Measurements from ENCODE around the gene IRF2BPL.
A peak's percentile ranks its signal among the peaks of the same experiment; 100 is the strongest.

Gene IRF2BPL

DNA sequence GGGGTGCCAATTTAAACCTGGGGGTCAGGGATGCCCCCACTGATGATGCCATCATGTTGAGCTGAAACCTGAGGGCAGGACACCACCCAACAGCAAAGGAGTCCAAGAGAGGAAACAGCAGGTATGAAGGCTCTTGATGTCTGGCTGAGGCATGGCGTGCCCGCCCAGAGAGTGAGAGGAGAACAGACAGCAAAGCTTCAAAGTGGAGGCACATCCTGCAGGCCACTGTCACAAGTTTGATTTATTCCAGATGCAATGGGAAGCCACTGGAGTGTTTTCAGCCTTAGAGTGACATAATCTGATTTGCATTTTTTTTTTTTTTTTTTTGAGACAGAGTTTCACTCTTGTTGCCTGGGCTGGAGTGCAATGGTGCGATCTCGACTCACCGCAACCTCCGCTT, 34.8 kb downstream of the IRF2BPL start:
- Mint-ChIP-seq H3K4me3 (no peak overlapping the region), H3K36me3 (no peaks in the 10 kb centered on the region), H3K4me1 (peaks cover 15% of the 10 kb centered on the region), H3K9me3 (no peaks in the 10 kb centered on the region), H3K27ac (no peak overlapping the region), H3K27me3 (peaks cover 34% of the 10 kb centered on the region)
- CTCF ChIA-PET, result interaction anchor here (1.4 kb wide), 1 partner anchor 81 kb away, joined by 3 read pairs; no protein-coding TSS in a partner anchor
- DNase-seq, result no peak

DNA sequence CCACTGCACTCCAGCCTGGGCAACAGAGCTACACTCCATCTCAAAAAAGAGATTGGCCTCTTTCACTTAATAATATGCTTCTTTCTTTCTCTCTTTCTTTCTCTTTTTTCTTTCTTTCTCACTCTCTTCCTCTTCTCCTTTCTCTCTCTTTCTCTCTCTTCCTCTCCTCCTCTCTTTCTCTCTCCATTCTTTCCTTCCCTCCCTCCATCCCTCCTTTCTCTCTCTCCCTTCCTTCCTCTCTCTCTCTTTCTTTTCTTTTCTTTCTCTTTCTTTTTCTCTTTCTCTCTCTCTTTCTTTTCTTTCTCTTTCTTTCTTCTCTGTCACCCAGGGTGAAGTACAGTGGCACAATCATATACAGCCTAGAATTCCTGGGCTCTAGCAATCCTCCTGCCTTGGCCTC, 38.4 kb downstream of the IRF2BPL start:
- H3K27me3 Mint-ChIP-seq, result peaks cover 6% of the 10 kb centered on the region
- no peaks in the 10 kb centered on the region for H3K36me3 Mint-ChIP-seq
- CTCF ChIA-PET, result no interaction called here
- peaks cover 23% of the 10 kb centered on the region for H3K4me1 Mint-ChIP-seq
- H3K27ac Mint-ChIP-seq, result no peak overlapping the region
- no peaks in the 10 kb centered on the region for H3K9me3 Mint-ChIP-seq
- H3K4me3 Mint-ChIP-seq, result no peak overlapping the region
- no peak for DNase-seq

DNA sequence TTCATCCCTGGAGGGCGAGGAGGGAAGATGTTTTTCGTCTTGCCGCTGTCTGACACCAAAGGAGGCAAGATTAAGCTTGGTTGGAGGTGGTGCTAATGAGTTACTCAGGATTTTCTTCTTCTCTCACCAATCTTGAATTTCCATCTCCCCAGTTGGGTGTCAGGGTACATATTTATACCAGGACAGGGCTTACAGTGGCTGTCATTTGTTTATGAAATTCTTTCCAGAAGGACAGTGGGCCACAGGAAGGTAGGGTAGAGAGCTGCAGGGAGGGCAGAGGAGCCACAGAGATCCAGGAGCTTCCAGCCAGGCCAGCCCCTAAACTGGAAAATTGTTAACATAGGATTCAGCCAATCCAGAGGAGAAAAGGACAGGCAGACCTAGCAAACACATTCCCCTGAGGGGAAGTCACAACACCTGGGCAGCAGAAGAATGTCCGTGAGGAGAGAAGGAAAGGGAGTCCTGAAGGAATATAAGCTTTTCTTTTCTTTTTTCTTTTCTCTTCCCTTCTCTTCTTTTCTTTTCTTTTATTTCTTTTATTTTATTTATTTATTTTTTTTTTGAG, 40.5 kb downstream of the IRF2BPL start:
- DNase-seq, result no peak
- Mint-ChIP-seq H3K4me3 (no peak overlapping the region), H3K27ac (no peak overlapping the region), H3K36me3 (no peaks in the 10 kb centered on the region), H3K27me3 (peaks cover 11% of the 10 kb centered on the region), H3K4me1 (peaks cover 14% of the 10 kb centered on the region), H3K9me3 (no peaks in the 10 kb centered on the region)
- CTCF ChIA-PET, result interaction anchor here (1.0 to 1.3 kb wide), 2 partner anchors 12 to 113 kb away, joined by 3 read pairs; no protein-coding TSS in a partner anchor

DNA sequence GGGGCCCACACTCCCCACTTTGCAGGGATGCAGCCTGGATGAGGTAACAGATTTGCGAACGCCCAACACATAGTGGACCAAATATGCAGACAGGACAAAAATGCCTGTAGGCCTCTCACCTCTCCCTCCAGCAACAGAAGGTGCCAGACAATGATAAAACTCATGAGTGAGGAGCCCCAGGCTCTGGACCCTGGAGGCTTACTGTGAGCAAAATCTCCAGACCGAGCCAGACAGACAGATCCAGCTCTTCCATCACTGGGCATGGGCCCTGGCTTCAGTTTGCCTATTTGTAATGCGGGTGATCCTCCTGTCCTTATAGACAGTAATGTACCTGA, 42.3 kb downstream of the IRF2BPL start:
- H3K4me3 Mint-ChIP-seq, result no peak overlapping the region
- peaks cover 9% of the 10 kb centered on the region for H3K9me3 Mint-ChIP-seq
- H3K36me3 Mint-ChIP-seq, result peaks cover 6% of the 10 kb centered on the region
- no peak for DNase-seq
- peaks cover 16% of the 10 kb centered on the region for H3K27me3 Mint-ChIP-seq
- peaks cover 14% of the 10 kb centered on the region for H3K4me1 Mint-ChIP-seq
- CTCF ChIA-PET, result interaction anchor here (1.8 kb wide), 1 partner anchor 67 kb away, joined by 6 read pairs; no protein-coding TSS in a partner anchor
- peak overlapping the region; percentile 67 for H3K27ac Mint-ChIP-seq

DNA sequence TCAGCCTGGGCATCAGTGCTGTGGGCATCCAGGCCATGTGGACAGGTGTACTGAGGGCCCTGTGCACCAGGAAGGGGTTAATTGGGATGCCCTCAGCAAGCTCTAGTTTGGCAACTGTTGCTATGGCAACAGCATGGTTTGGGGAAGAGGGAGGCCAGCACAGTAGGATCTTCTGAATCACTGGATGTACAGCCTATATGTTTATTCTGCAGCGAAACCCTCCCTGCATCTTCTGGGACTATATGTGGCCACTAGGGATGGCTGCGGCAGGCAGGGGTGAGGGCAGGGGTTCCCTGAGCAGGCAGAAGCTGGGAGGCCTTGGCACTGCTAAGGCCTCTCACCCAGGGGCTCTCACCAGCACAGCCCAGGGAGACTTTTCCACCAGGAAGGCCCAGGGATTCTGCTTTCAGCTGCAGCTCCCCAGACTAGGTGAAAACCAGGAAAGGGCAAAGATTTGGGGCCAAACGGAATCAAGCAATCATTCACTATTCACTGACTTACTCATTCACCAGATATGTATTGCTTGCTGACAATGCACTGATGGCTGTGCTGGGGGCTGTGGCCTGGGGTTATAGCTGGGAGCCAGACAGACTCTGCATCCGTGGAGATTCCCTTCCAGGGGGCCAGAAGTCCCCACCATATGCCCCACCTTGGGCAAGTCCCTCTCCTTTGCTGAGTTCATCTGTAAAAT, 42.8 kb downstream of the IRF2BPL start:
- Mint-ChIP-seq H3K4me3 (no peak overlapping the region), H3K4me1 (peaks cover 14% of the 10 kb centered on the region), H3K36me3 (peaks cover 7% of the 10 kb centered on the region), H3K27ac (no peak overlapping the region), H3K27me3 (peaks cover 16% of the 10 kb centered on the region), H3K9me3 (peaks cover 11% of the 10 kb centered on the region)
- no peak for DNase-seq
- CTCF ChIA-PET, result interaction anchor here (1.0 to 1.8 kb wide), 2 partner anchors 17 to 68 kb away, joined by 3 to 6 read pairs; no protein-coding TSS in a partner anchor

DNA sequence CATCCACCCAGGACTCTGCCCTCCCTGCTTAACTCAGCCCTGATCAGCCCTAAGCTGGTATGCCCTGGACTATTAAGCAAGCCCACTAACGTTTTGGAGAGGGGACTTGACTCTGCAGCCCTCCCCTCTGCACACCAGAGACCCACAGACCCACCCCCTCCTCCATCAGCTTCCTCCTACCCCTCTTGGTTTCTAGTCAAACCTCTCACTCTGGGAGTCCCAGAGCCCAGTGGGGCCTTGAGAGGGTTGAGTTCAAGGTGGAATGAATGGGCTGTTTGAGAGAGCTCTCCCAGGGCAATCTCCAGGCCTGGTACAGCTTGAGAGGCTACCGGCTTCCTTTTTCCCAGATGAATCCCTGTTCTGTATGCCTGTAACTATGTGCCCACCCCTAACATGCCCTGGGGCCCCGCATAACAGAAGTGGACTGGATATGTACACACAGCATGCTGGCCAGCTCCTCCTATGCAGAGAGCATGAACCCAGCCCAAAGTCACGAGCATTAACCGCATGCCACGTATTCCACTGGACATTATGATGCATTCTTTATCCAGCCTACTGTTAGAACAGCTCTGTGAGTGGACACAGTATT, 43.6 kb downstream of the IRF2BPL start:
- Mint-ChIP-seq H3K27ac (no peak overlapping the region), H3K9me3 (peaks cover 11% of the 10 kb centered on the region), H3K4me1 (peaks cover 14% of the 10 kb centered on the region), H3K27me3 (peaks cover 11% of the 10 kb centered on the region), H3K4me3 (no peak overlapping the region), H3K36me3 (peaks cover 7% of the 10 kb centered on the region)
- DNase-seq, result no peak
- CTCF ChIA-PET, result interaction anchor here (1.0 to 1.8 kb wide), 2 partner anchors 18 to 68 kb away, joined by 3 to 6 read pairs; no protein-coding TSS in a partner anchor

DNA sequence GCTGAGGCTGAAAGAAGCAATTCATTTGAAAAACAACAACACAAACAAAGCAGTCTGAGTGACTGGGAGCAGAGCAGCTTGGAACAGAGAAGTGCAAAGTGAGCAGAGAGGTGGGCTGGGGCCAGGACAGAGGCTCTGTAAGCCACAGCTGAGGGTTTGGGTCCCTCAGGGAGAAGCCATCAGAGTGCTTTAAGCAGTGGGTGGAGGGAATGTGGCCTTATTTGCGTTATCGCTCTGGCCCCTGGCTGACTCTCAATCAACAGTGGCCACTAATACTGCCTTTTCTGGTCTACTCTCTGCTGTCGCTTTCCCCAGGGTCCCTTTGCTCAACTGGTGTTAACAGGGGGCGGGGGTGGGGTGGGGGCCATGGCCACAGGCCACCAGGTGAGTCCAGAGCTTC, 44.2 kb downstream of the IRF2BPL start:
- no peak for DNase-seq
- Mint-ChIP-seq H3K9me3 (peaks cover 11% of the 10 kb centered on the region), H3K27ac (no peak overlapping the region), H3K4me3 (no peak overlapping the region), H3K4me1 (peaks cover 14% of the 10 kb centered on the region), H3K27me3 (peaks cover 10% of the 10 kb centered on the region), H3K36me3 (peaks cover 7% of the 10 kb centered on the region)
- CTCF ChIA-PET, result no interaction called here

DNA sequence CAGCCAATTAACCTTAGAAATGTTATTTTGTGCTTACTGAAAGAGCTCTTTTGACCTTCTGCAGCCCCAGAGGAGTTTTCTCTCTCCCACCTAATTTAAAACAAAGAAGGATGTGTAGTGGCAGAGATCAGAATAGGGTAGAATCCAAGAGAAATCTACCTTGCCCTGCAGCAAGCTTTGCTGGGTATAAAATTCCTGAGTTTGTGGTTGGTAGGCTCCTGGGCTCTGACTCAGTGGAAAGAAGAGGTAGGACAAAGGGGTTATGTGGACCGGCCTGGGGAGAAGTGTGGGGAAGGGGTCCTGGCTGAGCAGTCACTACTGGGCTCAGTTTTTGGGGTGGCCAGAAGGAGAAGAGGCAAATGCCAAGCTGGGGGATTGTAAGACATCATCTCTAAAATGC, 46.8 kb downstream of the IRF2BPL start:
- Mint-ChIP-seq H3K4me1 (peaks cover 25% of the 10 kb centered on the region), H3K4me3 (no peak overlapping the region), H3K9me3 (peaks cover 11% of the 10 kb centered on the region), H3K27ac (no peak overlapping the region), H3K27me3 (peaks cover 10% of the 10 kb centered on the region), H3K36me3 (peaks cover 7% of the 10 kb centered on the region)
- CTCF ChIA-PET, result interaction anchor here (1.7 kb wide), 1 partner anchor 87 kb away, joined by 3 read pairs; no protein-coding TSS in a partner anchor
- DNase-seq, result no peak

DNA sequence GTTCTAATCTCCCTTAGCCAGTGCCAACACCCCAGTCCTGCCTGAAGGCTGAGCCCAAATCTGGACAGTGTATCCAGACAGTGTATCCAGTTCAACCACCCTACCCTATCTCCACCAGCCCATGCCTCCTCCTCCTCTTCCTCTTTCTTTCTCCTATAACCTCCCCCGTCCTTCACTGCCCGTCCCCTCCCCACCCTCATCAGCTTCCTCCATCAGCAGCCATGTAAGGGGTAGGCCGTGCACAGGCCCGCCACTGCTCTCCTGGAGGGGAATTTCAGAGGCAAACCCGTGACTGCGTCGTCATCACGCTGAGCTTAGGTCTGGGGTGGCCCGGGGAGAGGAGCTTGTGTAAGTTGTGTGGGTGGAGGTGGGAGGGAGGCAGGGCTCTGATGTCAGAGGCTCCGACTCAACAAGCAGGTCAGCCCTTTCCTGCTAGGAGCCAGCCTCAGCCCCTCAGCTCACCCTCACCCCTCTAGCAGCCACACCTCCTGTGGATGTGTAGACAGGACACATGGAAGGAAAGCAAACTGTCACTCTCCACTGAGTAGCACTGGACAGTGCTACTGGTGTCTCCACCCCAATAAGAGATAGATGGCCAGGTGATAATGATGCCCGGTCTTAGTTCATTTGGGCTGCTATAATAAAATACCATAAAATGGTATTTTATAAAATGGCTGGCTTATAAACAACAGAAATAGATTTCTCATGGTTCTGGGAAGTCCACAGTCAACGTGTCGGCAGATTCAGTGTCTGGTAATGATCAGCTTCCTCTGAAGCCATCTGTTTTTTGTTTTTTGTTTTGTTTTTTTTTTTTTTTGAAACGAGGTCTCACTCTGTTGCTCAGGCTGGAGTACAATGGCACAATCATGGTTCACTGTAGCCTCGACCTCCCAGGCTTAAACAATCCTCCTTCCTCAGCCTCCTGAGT, 50.5 kb downstream of the IRF2BPL start:
- DNase-seq, result peak; percentile 83
- Mint-ChIP-seq H3K27me3 (peaks cover 5% of the 10 kb centered on the region), H3K4me3 (no peak overlapping the region), H3K9me3 (peaks cover 11% of the 10 kb centered on the region), H3K27ac (peak overlapping the region; percentile 83), H3K36me3 (peaks cover 7% of the 10 kb centered on the region), H3K4me1 (peaks cover 21% of the 10 kb centered on the region)
- CTCF ChIA-PET, result interaction anchor here (1.0 to 2.2 kb wide), 3 partner anchors 64 to 75 kb away, joined by 3 to 8 read pairs (median 5); no protein-coding TSS in a partner anchor

DNA sequence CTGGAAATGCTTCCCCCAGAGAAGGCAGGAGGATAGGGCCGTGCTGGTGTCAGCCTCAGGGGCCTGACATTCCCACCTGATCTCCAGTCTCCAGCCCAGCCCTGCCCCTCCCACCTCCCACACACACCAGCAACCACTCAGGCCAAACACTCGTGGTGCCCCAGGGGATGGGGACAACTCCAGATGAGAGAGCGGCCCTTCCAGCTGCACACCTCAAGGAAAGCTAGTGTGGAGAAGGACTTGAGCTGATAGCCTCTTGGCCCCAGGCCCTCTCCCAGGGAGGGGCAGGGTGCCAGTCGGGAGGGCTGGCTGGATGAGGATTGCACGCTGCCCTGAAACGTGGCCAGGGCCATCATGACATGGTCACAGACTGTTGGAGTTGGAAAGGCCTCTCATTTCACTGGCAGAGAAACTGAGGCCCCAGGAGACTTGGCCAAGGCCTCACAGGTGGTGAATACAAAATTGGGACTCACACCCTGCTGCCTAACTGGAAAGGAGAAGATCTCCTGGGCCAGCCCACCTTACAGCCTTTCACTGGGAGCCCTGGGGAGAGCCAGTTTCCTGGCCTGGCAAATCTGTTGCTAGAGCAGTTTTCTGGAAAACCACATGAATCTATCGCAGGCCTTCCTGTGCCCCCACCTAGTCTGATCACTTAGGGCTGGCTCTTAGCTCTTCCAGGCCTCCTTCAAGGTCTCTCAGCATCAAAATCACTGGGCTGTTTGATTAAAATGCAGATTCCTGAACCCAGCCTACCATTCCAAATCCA, 52.1 kb downstream of the IRF2BPL start:
- no peak overlapping the region for H3K4me3 Mint-ChIP-seq
- no peak for DNase-seq
- CTCF ChIA-PET, result interaction anchor here (2.2 kb wide), 1 partner anchor 63 kb away, joined by 8 read pairs; no protein-coding TSS in a partner anchor
- peak overlapping the region; percentile 21 for H3K27ac Mint-ChIP-seq
- peaks cover 21% of the 10 kb centered on the region for H3K4me1 Mint-ChIP-seq
- H3K27me3 Mint-ChIP-seq, result no peaks in the 10 kb centered on the region
- peaks cover 3% of the 10 kb centered on the region for H3K36me3 Mint-ChIP-seq
- H3K9me3 Mint-ChIP-seq, result peaks cover 5% of the 10 kb centered on the region

DNA sequence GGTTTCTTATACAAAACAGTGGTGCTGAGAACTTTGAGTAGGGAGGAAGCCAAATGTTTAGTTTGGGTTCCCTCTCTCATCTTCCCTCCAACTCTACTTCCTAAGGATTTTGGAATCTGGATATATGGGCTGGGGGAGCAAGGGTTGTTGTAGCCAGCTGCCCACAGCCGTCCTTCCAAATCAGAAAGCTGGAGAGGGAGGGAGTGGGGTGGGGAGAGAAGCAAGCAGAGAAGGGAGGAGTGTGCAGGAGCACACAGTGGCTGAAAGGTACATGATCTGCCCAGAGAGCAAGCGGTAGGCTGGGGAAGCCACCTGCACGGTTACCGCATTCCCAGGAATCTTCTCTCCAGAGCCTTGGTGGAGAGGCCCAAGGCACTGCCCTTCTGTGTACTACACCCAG, 52.7 kb downstream of the IRF2BPL start:
- CTCF ChIA-PET, result no interaction called here
- Mint-ChIP-seq H3K9me3 (no peaks in the 10 kb centered on the region), H3K4me1 (peaks cover 21% of the 10 kb centered on the region), H3K27me3 (peaks cover 4% of the 10 kb centered on the region), H3K4me3 (no peak overlapping the region), H3K27ac (no peak overlapping the region), H3K36me3 (no peaks in the 10 kb centered on the region)
- no peak for DNase-seq

DNA sequence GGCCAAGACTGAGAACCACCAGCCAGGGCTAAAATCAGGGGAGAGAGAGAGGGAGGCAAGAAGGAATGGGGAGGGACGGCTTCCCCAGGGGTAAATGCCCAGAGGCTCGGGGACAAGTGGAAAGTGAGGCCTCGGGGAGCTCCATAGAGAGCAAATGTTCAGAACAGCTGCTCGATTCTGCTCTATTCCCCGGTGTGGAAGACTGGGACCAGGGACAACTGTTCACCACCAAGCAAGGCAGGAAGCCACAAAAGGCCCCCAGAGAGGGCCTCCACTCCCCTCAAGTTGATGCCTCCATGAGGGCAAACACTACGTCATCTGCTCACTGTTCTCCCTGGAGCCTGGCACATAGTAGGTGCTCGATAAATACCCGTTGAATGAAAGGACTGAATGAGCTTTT, 53.5 kb downstream of the IRF2BPL start:
- Mint-ChIP-seq H3K4me1 (peaks cover 21% of the 10 kb centered on the region), H3K27ac (no peak overlapping the region), H3K4me3 (no peak overlapping the region), H3K9me3 (no peaks in the 10 kb centered on the region), H3K27me3 (peaks cover 4% of the 10 kb centered on the region), H3K36me3 (no peaks in the 10 kb centered on the region)
- DNase-seq, result no peak
- CTCF ChIA-PET, result no interaction called here

Data from activated naive CD4-positive, alpha-beta T cell treated with anti-CD3 and anti-CD28 coated beads, Interleukin-2, amount 10 ng/mL, durations not matched to agents 7 days and 5 days (primary cell).